H1 (cell line): Measurements from ENCODE around the gene CEACAM8. TPM values are rescaled to one million over a fixed set of nuclear protein-coding genes. Genes with fewer than 3 reads are reported as not detected.

Experiments
- CTCF ChIA-PET: fragments of 300-600 bp; sonication (Branson Sonifier 250); formaldehyde crosslinking; loops from one replicate; lab custom pipeline; 2021; ENCODE audit not compliant: partially characterized antibody; lab: Charles Lee
- POLR2A ChIA-PET: fragments of 300-600 bp; sonication (Branson Sonifier 250); formaldehyde crosslinking; loops from one replicate; lab custom pipeline; 2021; ENCODE audit warnings: inconsistent platforms; ENCODE audit not compliant: partially characterized antibody; lab: Charles Lee
- DNase-seq, 2 experiments: peaks; one replicate each; pipeline versions ENCODE4 v3.0.0 to v3.0.0-alpha.2; 2010 to 2022; ENCODE audit warnings: low spot score in 2 of 2, low read depth in 1 of 2, mixed read lengths in 1 of 2
- FAIRE-seq: peaks from 2 replicates; lab custom pipeline; 2011; peaks lifted over from hg19 to GRCh38; lab: Jason Lieb, UNC
- H2AFZ ChIP-seq: 2 replicates; pipeline ENCODE4 v1.8.1; 2012; ENCODE audit warnings: low read length, inconsistent platforms
- H2AK5ac ChIP-seq: 2 replicates; pipeline ENCODE4 v1.6.1; 2013; ENCODE audit warnings: low read depth, low read length
- H2BK120ac ChIP-seq: replicated peaks from 2 replicates; pipeline ENCODE3; 2013; ENCODE audit warnings: low read depth, low read length, inconsistent platforms
- H2BK12ac ChIP-seq: 2 replicates; pipeline ENCODE4 v1.6.1; 2013; ENCODE audit warnings: low read depth, low read length
- H2BK15ac ChIP-seq: 2 replicates; pipeline ENCODE4 v1.6.1; 2013; ENCODE audit warnings: low read length
- H2BK20ac ChIP-seq: 2 replicates; pipeline ENCODE4 v1.6.1; 2013; ENCODE audit warnings: low read length
- H2BK5ac ChIP-seq: 2 replicates; pipeline ENCODE4 v1.6.1; 2013; ENCODE audit warnings: low read depth, low read length
- H3K14ac ChIP-seq: 2 replicates; pipeline ENCODE4 v1.6.1; 2013; ENCODE audit warnings: inconsistent platforms; ENCODE audit not compliant: insufficient read length
- H3K18ac ChIP-seq: 2 replicates; pipeline ENCODE4 v1.6.1; 2013; ENCODE audit warnings: low read length; ENCODE audit errors: extremely low read depth
- H3K23ac ChIP-seq: 2 replicates; pipeline ENCODE4 v1.6.1; 2013; ENCODE audit warnings: inconsistent platforms; ENCODE audit not compliant: insufficient read length
- H3K23me2 ChIP-seq: 2 replicates; pipeline ENCODE4 v1.6.1; 2013; ENCODE audit warnings: low read depth, low read length
- H3K27ac ChIP-seq: 2 replicates; pipeline ENCODE4 v1.6.1; 2011; ENCODE audit warnings: low read depth, low read length, inconsistent platforms
- H3K27me3 ChIP-seq, 4 experiments: replicated peaks in 1 of 4; 1 replicate in 1 of 4; 2 replicates in 3 of 4; pipeline versions ENCODE4 v1.6.1 to v1.8.1; 2011 to 2013; ENCODE audit warnings: low read length in 3 of 4, mild to moderate bottlenecking in 3 of 4, inconsistent platforms in 2 of 4, mixed read lengths in 2 of 4, moderate library complexity in 1 of 4; ENCODE audit not compliant: control insufficient read depth in 3 of 4, insufficient read depth in 3 of 4; ENCODE audit errors: extremely low read depth in 1 of 4
- H3K36me3 ChIP-seq, 4 experiments: 2 replicates each; pipeline versions ENCODE4 v1.6.1 to v1.8.1; 2011 to 2013; ENCODE audit warnings: mild to moderate bottlenecking in 4 of 4, low read length in 3 of 4, moderate library complexity in 2 of 4, control low read depth in 1 of 4, inconsistent platforms in 1 of 4; ENCODE audit not compliant: insufficient read depth in 4 of 4, control insufficient read depth in 2 of 4
- H3K4ac ChIP-seq: replicated peaks from 2 replicates; pipeline ENCODE3; 2013; ENCODE audit warnings: low read length, low read depth, mixed read lengths, inconsistent platforms; ENCODE audit not compliant: insufficient read length
- H3K4me1 ChIP-seq, 4 experiments: replicated peaks in 1 of 4; 1 replicate in 1 of 4; 2 replicates in 3 of 4; pipeline versions ENCODE4 v1.6.1 to v1.8.1; 2011 to 2013; ENCODE audit warnings: low read length in 3 of 4, inconsistent platforms in 2 of 4, mixed read lengths in 1 of 4; ENCODE audit not compliant: insufficient read depth in 4 of 4, control insufficient read depth in 3 of 4
- H3K4me2 ChIP-seq, 2 experiments: 2 replicates each; pipeline versions ENCODE4 v1.6.1 to v1.8.1; 2011 to 2013; ENCODE audit warnings: low read depth in 2 of 2, low read length in 2 of 2, control low read depth in 1 of 2, inconsistent platforms in 1 of 2, mild to moderate bottlenecking in 1 of 2; ENCODE audit not compliant: insufficient read depth in 1 of 2
- H3K4me3 ChIP-seq, 4 experiments: fragments of 200-600, 300-600 bp in 1 of 4; sonication (generic), shearing (Covaris generic), sonication (Bioruptor Twin) in 1 of 4; 2 replicates each; pipeline versions ENCODE4 v1.5.1 to v1.8.1; 2011 to 2016; ENCODE audit warnings: low read length in 4 of 4, low read depth in 3 of 4, control low read depth in 2 of 4, inconsistent platforms in 2 of 4, mild to moderate bottlenecking in 2 of 4, mixed read lengths in 1 of 4, moderate library complexity in 1 of 4; ENCODE audit not compliant: insufficient read depth in 2 of 4; ENCODE audit errors: extremely low read depth in 1 of 4
- H3K56ac ChIP-seq: replicated peaks from 2 replicates; pipeline ENCODE3; 2013; ENCODE audit warnings: low read depth, mild to moderate bottlenecking, mixed read lengths, low read length, inconsistent platforms; ENCODE audit not compliant: insufficient read length
- H3K79me1 ChIP-seq: 2 replicates; pipeline ENCODE4 v1.6.1; 2013; ENCODE audit warnings: low read depth, low read length, control low read depth
- H3K79me2 ChIP-seq, 2 experiments: 2 replicates each; pipeline versions ENCODE4 v1.6.1 to v1.8.1; 2012 to 2013; ENCODE audit warnings: low read length in 2 of 2, mild to moderate bottlenecking in 2 of 2, inconsistent platforms in 1 of 2; ENCODE audit not compliant: insufficient read depth in 2 of 2, control insufficient read depth in 1 of 2
- H3K9ac ChIP-seq, 4 experiments: replicated peaks in 1 of 4; 1 replicate in 1 of 4; 2 replicates in 3 of 4; pipeline versions ENCODE4 v1.6.1 to v1.8.1; 2011 to 2013; ENCODE audit warnings: low read depth in 3 of 4, low read length in 3 of 4, control low read depth in 2 of 4, mild to moderate bottlenecking in 2 of 4, moderate library complexity in 2 of 4, inconsistent platforms in 1 of 4; ENCODE audit errors: extremely low read depth in 1 of 4
- H3K9me3 ChIP-seq, 2 experiments: 2 replicates each; pipeline versions ENCODE4 v1.6.1 to v1.8.1; 2012 to 2013; ENCODE audit warnings: mild to moderate bottlenecking in 2 of 2, moderate library complexity in 2 of 2, control low read depth in 1 of 2, inconsistent platforms in 1 of 2, low read depth in 1 of 2, low read length in 1 of 2, mixed read lengths in 1 of 2; ENCODE audit not compliant: insufficient read depth in 2 of 2
- H4K20me1 ChIP-seq, 2 experiments: replicated peaks in 1 of 2; 2 replicates each; pipeline versions ENCODE3 to v1.8.1; 2011 to 2013; ENCODE audit warnings: inconsistent platforms in 2 of 2, low read length in 2 of 2, mild to moderate bottlenecking in 1 of 2; ENCODE audit not compliant: insufficient read depth in 2 of 2, control insufficient read depth in 1 of 2
- H4K5ac ChIP-seq: 2 replicates; pipeline ENCODE4 v1.6.1; 2013; ENCODE audit warnings: low read length, low read depth, mixed read lengths, inconsistent platforms; ENCODE audit not compliant: insufficient read length
- H4K8ac ChIP-seq: 2 replicates; pipeline ENCODE4 v1.8.0; 2013; ENCODE audit warnings: mild to moderate bottlenecking, moderate library complexity, low read length, inconsistent platforms; ENCODE audit not compliant: insufficient read depth; ENCODE audit errors: extremely low read depth
- H4K91ac ChIP-seq: replicated peaks from 2 replicates; pipeline ENCODE3; 2013; ENCODE audit warnings: low read length, mixed read lengths, inconsistent platforms; ENCODE audit not compliant: insufficient read length
- HDAC2 ChIP-seq, 2 experiments: fragments of 300-600 bp in 1 of 2; sonication (generic) in 1 of 2; IDR thresholded peaks; 2 replicates each; pipeline ENCODE4 v1.6.1; 2011 to 2012; ENCODE audit warnings: low read depth in 2 of 2, low read length in 2 of 2, mild to moderate bottlenecking in 2 of 2, moderate library complexity in 2 of 2, borderline replicate concordance in 1 of 2, inconsistent platforms in 1 of 2
- MAFK ChIP-seq: IDR thresholded peaks from 2 replicates; pipeline ENCODE4 v1.6.1; 2012; ENCODE audit warnings: low read depth, mild to moderate bottlenecking, improper control_type of control experiment, low read length
- NANOG ChIP-seq: IDR thresholded peaks from 2 replicates; pipeline ENCODE4 v1.6.1; 2011; ENCODE audit warnings: low read length, low read depth, mild to moderate bottlenecking, inconsistent platforms; ENCODE audit not compliant: insufficient read depth, poor library complexity, severe bottlenecking
- PHF8 ChIP-seq: fragments of 200-600 bp; sonication (generic); conservative IDR thresholded peaks from 2 replicates; pipeline ENCODE4 v1.7.1; 2012; ENCODE audit warnings: low read depth, mild to moderate bottlenecking, inconsistent platforms, low read length, moderate library complexity
- POLR2AphosphoS5 ChIP-seq: IDR thresholded peaks from 2 replicates; pipeline ENCODE4 v1.6.1; 2011; ENCODE audit warnings: low read depth, low read length
- RAD21 ChIP-seq, 2 experiments: IDR thresholded peaks in 1 of 2; conservative IDR thresholded peaks in 1 of 2; 2 replicates each; pipeline ENCODE4 v1.6.1; 2011; ENCODE audit warnings: low read depth in 2 of 2, low read length in 2 of 2, improper control_type of control experiment in 1 of 2, inconsistent platforms in 1 of 2, mild to moderate bottlenecking in 1 of 2, moderate library complexity in 1 of 2
- SIN3A ChIP-seq, 2 experiments: IDR thresholded peaks in 1 of 2; conservative IDR thresholded peaks in 1 of 2; 2 replicates each; pipeline ENCODE4 v1.6.1; 2011 to 2012; ENCODE audit warnings: low read length in 2 of 2, improper control_type of control experiment in 1 of 2, low read depth in 1 of 2, mild to moderate bottlenecking in 1 of 2
- SP4 ChIP-seq: IDR thresholded peaks from 2 replicates; pipeline ENCODE4 v1.6.1; 2012; ENCODE audit warnings: low read length, inconsistent platforms
- ZNF274 ChIP-seq: IDR thresholded peaks from 2 replicates; pipeline ENCODE4 v1.7.0; 2012; ENCODE audit warnings: low read length, borderline replicate concordance; ENCODE audit errors: extremely low read depth
- WGBS, 2 experiments: shearing (Covaris generic) in 1 of 2; methylation state at CpG; one replicate each; pipeline versions ENCODE4 v1.1.6 to v1.1.7; 2013 to 2015; ENCODE audit warnings: low lambda C conversion rate in 2 of 2, mixed read lengths in 2 of 2, inconsistent platforms in 1 of 2, low coverage in 1 of 2, missing lambda C conversion rate in 1 of 2; ENCODE audit not compliant: insufficient replicate concordance in 2 of 2, insufficient coverage in 1 of 2, insufficient read length in 1 of 2; ENCODE audit errors: extremely low coverage in 1 of 2, missing lambda C conversion rate in 1 of 2; 5-methylcytosine and 5-hydroxymethylcytosine counted together
- polyA plus RNA-seq, 7 experiments: library from polyadenylated mRNA; depleted of rRNA in 3 of 7; stranded (reverse) in 5 of 7; unstranded in 2 of 7; fragments of >200 nt in 5 of 7; fragments of 200-250 nt in 2 of 7; gene quantifications; 1 replicate in 5 of 7; 2 replicates in 1 of 7; 4 replicates in 1 of 7; pipeline versions ENCODE4 v1.2.1 to v1.2.3, GENCODE V29; 2011 to 2013; ENCODE audit warnings: missing spikeins in 2 of 7, mixed read lengths in 2 of 7
- total RNA-seq: library from RNA; stranded (reverse); fragmentation: NEBNext Ultra II Directional; extraction: Animal tissue kit (Norgen Biotek cat#: 25700); gene quantifications from 2 replicates; pipeline ENCODE4 v1.2.1, GENCODE V29; 2021
- TF ChIP-seq, protein P1 (sequence below): IDR thresholded peaks from 2 replicates; pipeline ENCODE4 v1.6.1; 2011; ENCODE audit warnings: low read length, improper control_type of control experiment
- TF ChIP-seq, protein P2 (sequence below): IDR thresholded peaks from 2 replicates; pipeline ENCODE4 v1.6.1; 2011; ENCODE audit warnings: low read depth, mild to moderate bottlenecking, low read length; ENCODE audit not compliant: insufficient read depth

The CEACAM8 gene
- total and polyA plus RNA-seq, 2 of the 8 experiments (the other 6 are each of a cell fraction or from before 2014, with no cell fraction given), result not detected

DNA sequence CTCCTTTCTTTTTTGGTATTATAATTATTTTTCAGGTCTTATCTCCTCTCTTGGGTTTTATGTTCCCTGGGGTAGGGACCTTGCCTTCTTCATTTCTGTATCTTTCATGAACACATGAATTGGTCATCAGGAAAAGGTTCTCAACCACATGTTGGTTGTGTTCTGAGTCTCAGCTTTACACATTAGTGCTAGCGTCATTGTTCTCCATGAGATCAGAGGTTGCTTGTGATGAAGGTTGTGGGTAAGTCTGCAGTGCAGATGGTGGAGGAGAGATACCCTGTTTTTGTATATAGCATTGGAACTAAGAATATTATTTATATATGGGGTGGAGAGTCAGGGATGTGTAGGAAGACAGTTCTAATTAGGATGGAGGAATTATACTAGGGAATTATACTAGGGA, 24.5 kb upstream of the CEACAM8 start:
- H2BK120ac ChIP-seq, result no peak overlapping the region
- ChIA-PET CTCF (interaction anchor here (1.4 kb wide), 1 partner anchor 13 kb away, joined by 3 read pairs; no protein-coding TSS in a partner anchor), POLR2A (no interaction called here)
- no peak overlapping the region for H3K4me3 ChIP-seq
- WGBS, 2 experiments, result 50% methylated on average over 1 of the region's 1 CpG; no CpG with 5 or more reads in 1 of the 2 experiments
- H3K27ac ChIP-seq, result no peak overlapping the region
- no peaks in the 10 kb centered on the region for H4K20me1 ChIP-seq
- H2BK20ac ChIP-seq, result no peak overlapping the region
- no peak overlapping the region for H4K8ac ChIP-seq
- no peak overlapping the region for H3K9ac ChIP-seq
- no peak overlapping the region for H2BK12ac ChIP-seq
- H2BK5ac ChIP-seq, result no peak overlapping the region
- peaks cover 44 to 52% of the 10 kb centered on the region in 2 experiments for H3K9me3 ChIP-seq
- FAIRE-seq, result no peak
- no peak overlapping the region for H3K4ac ChIP-seq
- H3K79me1 ChIP-seq, result no peaks in the 10 kb centered on the region
- H2BK15ac ChIP-seq, result no peak overlapping the region
- no peaks in the 10 kb centered on the region for H3K27me3 ChIP-seq
- H3K79me2 ChIP-seq, result no peaks in the 10 kb centered on the region
- H3K36me3 ChIP-seq, result no peaks in the 10 kb centered on the region
- H4K91ac ChIP-seq, result no peak overlapping the region
- H3K56ac ChIP-seq, result no peak overlapping the region
- H3K23me2 ChIP-seq, result no peaks in the 10 kb centered on the region
- H3K14ac ChIP-seq, result no peak overlapping the region
- no peak overlapping the region for H2AK5ac ChIP-seq
- H3K4me1 ChIP-seq, result no peaks in the 10 kb centered on the region
- H3K18ac ChIP-seq, result no peak overlapping the region
- no peak for DNase-seq
- no peak overlapping the region for H3K4me2 ChIP-seq
- H4K5ac ChIP-seq, result no peak overlapping the region
- no peak overlapping the region for H3K23ac ChIP-seq
- no peak overlapping the region for H2AFZ ChIP-seq
- TF ChIP-seq SIN3A (conservative IDR thresholded peaks at IDR 0.05 in 1 of 2, IDR thresholded peaks at IDR 0.05 in 1 of 2; ENCODE audit: low read depth in 1 of 2, low read length in 2 of 2) (no peak), POLR2AphosphoS5 (no peak), SP4 (no peak), NANOG (no peak), MAFK (no peak), HDAC2 (IDR thresholded peaks at IDR 0.05; ENCODE audit: borderline replicate concordance in 1 of 2, low read depth in 2 of 2, low read length in 2 of 2) (no peak), RAD21 (IDR thresholded peaks at IDR 0.05 in 1 of 2, conservative IDR thresholded peaks at IDR 0.05 in 1 of 2; ENCODE audit: low read depth in 2 of 2, low read length in 2 of 2) (no peak), PHF8 (no peak), ZNF274 (no peak)
- TF ChIP-seq, protein P1, sequence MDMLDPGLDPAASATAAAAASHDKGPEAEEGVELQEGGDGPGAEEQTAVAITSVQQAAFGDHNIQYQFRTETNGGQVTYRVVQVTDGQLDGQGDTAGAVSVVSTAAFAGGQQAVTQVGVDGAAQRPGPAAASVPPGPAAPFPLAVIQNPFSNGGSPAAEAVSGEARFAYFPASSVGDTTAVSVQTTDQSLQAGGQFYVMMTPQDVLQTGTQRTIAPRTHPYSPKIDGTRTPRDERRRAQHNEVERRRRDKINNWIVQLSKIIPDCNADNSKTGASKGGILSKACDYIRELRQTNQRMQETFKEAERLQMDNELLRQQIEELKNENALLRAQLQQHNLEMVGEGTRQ, result no peak
- TF ChIP-seq, protein P2, sequence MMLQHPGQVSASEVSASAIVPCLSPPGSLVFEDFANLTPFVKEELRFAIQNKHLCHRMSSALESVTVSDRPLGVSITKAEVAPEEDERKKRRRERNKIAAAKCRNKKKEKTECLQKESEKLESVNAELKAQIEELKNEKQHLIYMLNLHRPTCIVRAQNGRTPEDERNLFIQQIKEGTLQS, result no peak
